ENCODE measurements around the gene SZRD1. TPM values are rescaled to one million over a fixed set of nuclear protein-coding genes. Genes with fewer than 3 reads are reported as not detected.

SZRD1 gene
- polyA plus RNA-seq, 5 donors: 77.4 to 103 (median 83.0) TPM

DNA sequence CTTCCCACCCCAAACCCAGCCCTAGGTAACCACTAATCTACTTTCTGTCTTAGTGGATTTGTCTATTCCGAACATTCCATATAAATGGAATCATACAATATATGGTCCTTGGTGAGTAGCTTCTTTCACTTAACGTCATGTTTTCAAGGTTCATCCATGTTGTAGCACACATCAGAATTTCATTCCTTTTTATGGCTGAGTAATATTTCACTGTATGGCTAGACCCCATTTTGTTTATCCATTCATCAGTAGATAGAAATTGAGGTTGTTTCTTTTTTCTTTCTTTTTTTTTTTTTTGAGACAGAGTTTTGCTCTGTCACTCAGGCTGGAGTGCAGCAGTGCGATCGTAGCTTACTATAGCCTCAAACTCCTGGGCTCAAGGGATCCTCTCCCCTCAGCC is 67.0 kb downstream of the SZRD1 start:
- no peak for DNase-seq

- no peak for DNase-seq
Measured at GRCh38 chr1:16434501-16434900, 67.5 kb downstream of the SZRD1 start.

- no peak for DNase-seq
Measured at GRCh38 chr1:16436946-16437474, 70.0 kb downstream of the SZRD1 start, which contains the start of gene SPATA21. SPATA21 (minus strand) TSS chr1:16437424; CDS start chr1:16431371, 6,053 bp downstream.

DNA sequence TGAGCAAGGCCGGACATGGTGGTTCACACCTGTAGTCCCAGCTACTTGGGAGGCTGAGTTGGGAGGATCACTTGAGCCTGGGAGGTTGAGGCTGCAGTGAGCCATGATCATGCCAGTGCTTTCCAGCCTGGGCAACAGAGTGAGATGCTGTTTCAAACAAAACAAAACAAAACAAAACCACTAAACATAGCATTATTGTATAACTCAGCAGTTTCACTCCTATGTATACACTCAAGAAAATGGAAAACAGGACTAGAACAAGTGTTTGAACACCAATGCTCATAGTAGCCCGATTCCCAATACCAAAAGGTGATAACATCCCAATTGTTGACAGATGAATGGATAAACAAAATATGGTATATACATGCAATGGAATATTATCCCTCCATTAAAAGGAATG is 71.5 kb downstream of the SZRD1 start:
- DNase-seq: no peak

GRCh38 chr1:16438924-16439323 is 71.9 kb downstream of the SZRD1 start:
- DNase-seq: no peak

- DNase-seq: no peak
Measured at GRCh38 chr1:16440131-16440469, 73.1 kb downstream of the SZRD1 start.

DNA sequence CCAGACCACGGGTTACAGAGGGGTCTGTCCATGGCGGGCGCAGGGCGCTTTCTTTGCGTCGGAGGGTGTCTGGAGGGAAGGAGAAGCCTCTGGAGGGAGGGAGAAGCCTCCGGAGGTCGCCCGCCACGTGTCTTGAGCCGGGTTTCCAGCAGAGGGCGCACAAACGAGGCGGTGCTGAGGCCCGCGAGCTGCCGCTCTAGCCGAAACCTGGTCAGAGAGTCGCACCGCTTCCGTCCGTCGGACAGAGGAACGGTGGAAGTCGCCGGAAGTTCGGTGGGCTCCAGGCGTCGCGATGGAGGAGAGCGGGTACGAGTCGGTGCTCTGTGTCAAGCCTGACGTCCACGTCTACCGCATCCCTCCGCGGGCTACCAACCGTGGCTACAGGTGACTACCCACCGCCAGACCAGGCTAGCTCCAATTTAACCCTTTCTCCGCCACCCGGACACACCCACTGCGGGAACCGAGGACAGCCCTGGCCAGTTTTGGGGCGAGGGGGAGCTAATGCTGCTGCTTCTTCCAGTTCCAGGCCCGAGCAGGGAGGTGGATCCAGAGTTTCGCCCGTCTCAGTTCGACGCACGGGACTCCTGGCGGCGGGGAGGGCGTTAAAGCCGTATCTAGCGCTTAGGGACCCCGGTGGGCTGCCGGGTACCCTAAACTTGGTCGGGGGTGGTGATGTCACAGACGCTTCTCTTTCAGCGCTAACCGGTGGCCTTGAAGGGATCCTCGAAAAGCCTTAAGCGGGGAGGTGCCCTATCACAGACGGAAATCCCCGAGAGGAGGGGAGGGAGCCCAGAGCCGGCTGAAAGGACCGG is 73.6 kb downstream of the SZRD1 start, which contains the start of gene NECAP2:
Gene NECAP2, plus strand, starts transcription at position 255 of the 812 bp plus-strand sequence. Its CDS starts 38 bp downstream, at position 293.
- DNase-seq: peak; percentile 87 to 90

GRCh38 chr1:16441282-16441665 is 74.2 kb downstream of the SZRD1 start:
- DNase-seq: no peak

DNA sequence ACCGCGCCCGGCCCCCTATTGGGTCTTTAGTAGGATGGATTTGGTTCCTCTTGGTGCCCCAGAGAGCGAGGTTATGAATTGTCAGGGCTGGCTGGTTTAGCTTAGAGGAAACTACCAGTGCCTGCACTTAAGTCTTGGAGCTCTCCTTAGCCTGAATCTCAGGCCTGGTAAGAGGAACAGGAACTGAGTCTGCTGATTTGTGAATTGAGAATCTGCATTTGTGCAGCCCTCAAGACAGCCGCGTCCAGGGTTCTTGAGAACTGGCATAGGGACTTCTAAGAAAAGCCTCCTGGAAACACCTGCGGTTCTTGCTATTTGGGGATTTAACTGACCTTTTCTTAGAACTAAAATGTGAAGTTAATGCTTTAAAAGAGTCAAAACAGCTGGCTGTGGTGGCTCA is 75.2 kb downstream of the SZRD1 start:
- no peak for DNase-seq

DNA sequence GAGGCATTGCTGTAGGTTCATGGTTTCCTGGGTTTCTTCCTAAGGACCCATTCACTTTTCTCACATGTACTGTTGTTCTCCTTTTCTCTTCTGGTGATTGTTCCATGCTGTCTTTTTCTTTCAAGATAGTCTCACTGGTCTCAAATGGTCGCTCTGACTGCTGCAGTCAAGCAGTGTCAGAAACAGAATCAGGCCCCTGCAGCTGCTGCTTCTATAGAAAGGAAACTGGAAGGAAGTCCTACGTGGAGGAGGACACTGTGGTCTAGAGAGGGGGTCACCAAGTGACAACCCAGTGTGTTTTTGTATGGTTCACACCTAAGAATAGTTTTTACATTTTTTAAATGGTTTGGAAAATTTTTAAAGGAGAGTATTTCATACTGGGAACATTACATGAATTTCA is 75.9 kb downstream of the SZRD1 start:
- no peak for DNase-seq

GRCh38 chr1:16443975-16444770 is 77.1 kb downstream of the SZRD1 start:
- DNase-seq: no peak

GRCh38 chr1:16445052-16445451 is 78.0 kb downstream of the SZRD1 start:
- no peak for DNase-seq

DNA sequence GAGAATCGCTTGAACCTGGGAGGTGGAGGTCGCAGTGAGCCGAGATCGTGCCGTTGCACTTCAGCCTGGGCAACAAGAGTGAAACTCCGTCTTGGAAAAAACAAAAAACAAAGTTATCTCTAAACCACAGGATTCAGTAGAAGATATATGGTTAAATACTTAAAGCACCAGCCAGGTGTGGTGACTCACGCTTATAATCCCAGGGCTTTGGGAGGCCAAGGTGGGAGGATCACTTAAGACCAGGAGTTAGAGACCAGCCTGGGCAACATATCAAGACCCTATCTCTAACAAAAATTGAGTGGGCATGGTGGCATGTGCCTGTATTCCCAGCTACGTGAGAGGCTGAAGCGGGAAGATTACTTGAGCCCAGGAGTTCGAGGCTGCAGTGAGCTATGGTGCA is 79.1 kb downstream of the SZRD1 start:
- no peak for DNase-seq

- DNase-seq: no peak
Measured at GRCh38 chr1:16447641-16448040, 80.6 kb downstream of the SZRD1 start.

Other genes starting within 250 kb of the SZRD1 start
- gene EPHA2, start 211.2 kb upstream of the SZRD1 start, polyA plus RNA-seq (ENCODE audit: insufficient read depth in 1 of 5, insufficient read length in 5 of 5, low replicate concordance in 1 of 5): 10 to 100 TPM; 13.6 to 34.4 (median 22.8) TPM
- 10 to 100 TPM; 43.0 to 66.2 (median 59.9) TPM for gene ARHGEF19, start 154.6 kb upstream of the SZRD1 start, polyA plus RNA-seq (ENCODE audit: insufficient read depth in 1 of 5, insufficient read length in 5 of 5, low replicate concordance in 1 of 5)
- 1 to 10 TPM; 2.3 to 6.6 (median 4.1) TPM for gene CPLANE2, start 130.1 kb upstream of the SZRD1 start, polyA plus RNA-seq (ENCODE audit: insufficient read depth in 1 of 5, insufficient read length in 5 of 5, low replicate concordance in 1 of 5)
- gene FBXO42, start 14.8 kb upstream of the SZRD1 start, polyA plus RNA-seq (ENCODE audit: insufficient read depth in 1 of 5, insufficient read length in 5 of 5, low replicate concordance in 1 of 5): 10 to 100 TPM; 16.1 to 24.8 (median 22.7) TPM
- gene SPATA21, start 70.2 kb downstream of the SZRD1 start, polyA plus RNA-seq (ENCODE audit: insufficient read depth in 1 of 5, insufficient read length in 5 of 5, low replicate concordance in 1 of 5): under 1 TPM; 0.08 to 0.50 (median 0.33) TPM
- 10 to 100 TPM; 74.2 to 84.1 (median 79.4) TPM for gene NECAP2, start 73.5 kb downstream of the SZRD1 start, polyA plus RNA-seq (ENCODE audit: insufficient read depth in 1 of 5, insufficient read length in 5 of 5, low replicate concordance in 1 of 5)
- gene RNU1-1, start 147.0 kb downstream of the SZRD1 start, polyA plus RNA-seq (ENCODE audit: insufficient read depth in 1 of 5, insufficient read length in 5 of 5, low replicate concordance in 1 of 5): 1 to 10 TPM in 2 of 5 donors, not detected in 3; 1.3 to 2.7 TPM
- gene NBPF1, start 246.3 kb downstream of the SZRD1 start, polyA plus RNA-seq (ENCODE audit: insufficient read depth in 1 of 5, insufficient read length in 5 of 5, low replicate concordance in 1 of 5): 100 to 1,000 TPM in 3 of 5 donors, 10 to 100 TPM in 2; 81.9 to 115 (median 106) TPM